NCI-H1105 treated with DMSO at 0.1 percent for 48 hours (cell line): ENCODE data around the gene TBC1D28.
"Not testable (repeated sequence)": the region's sequence is repeated elsewhere in the genome, so short reads cannot be mapped to it uniquely, and the experiment has no call there.

Experiments
- DNase-seq: peaks from one replicate; lab custom pipeline; 2025; lab: John Stamatoyannopoulos, UW

Gene TBC1D28

DNA sequence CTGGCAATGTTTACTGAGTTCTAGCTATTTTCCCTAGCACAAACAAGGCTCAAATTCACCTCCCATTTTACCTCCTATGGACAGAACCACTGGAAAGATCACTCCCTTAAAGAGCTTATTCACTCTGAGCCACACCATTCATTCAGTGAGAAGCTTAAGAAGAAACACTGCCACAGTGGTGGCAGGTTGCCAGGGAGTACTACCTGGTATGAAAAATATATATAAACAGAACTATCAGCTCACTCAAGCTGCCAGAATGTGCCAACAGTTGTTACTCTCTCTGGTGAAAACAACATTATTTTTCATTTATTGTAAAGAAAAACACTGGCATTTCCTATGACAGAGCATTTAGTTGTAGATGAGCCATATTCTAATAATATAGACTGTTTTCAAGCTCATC is 31.2 kb downstream of the TBC1D28 start:
- not testable (repeated sequence) for DNase-seq

- not testable (repeated sequence) for DNase-seq
These were observed 51.1 kb downstream of the TBC1D28 start for GRCh38 chr17:18593138-18593537.
